ENCODE measurements around the gene CSGALNACT2.
"Not testable (repeated sequence)": the region's sequence is repeated elsewhere in the genome, so short reads cannot be mapped to it uniquely, and the experiment has no call there.

CSGALNACT2 gene

DNA sequence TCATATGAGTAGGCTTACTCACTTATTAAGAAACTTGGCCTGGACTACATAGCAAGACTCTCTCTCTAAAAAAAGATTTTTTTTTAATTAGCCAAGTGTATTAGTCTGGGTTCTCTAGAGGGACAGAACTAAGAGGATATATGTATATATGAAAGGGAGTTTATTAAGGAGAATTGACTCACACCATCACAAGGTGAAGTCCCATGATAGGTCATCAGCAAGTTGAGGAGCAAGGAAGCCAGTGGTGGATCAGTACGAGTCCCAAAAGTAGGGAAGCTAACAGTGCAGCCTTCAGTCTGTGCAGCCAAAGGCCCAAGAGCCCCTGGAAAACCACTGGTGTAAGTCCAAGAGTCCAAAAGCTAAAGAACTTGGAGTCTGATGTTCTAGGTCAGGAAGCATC, 7.7 kb downstream of the CSGALNACT2 start:
- FAIRE-seq = not testable (repeated sequence)

DNA sequence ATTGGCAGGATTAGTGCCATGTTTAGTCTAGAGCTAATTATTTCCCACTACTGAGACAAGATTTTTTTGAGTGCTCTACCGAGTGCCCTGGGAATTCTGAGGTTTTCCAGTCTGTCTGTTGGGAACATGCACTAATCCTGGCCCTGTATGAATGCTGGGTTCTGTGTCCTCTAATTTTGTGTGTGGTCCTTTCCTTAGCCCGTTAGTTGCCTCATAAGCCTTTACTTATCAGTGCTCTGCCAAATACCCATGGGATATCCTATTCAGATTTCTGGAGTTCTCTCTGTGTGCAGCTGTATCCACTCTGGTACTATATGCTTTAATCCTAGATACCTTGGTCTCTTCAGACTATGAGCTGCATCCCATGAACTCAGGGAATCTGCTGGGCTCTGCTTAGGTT, 13.1 kb downstream of the CSGALNACT2 start:
- FAIRE-seq = no peak

DNA sequence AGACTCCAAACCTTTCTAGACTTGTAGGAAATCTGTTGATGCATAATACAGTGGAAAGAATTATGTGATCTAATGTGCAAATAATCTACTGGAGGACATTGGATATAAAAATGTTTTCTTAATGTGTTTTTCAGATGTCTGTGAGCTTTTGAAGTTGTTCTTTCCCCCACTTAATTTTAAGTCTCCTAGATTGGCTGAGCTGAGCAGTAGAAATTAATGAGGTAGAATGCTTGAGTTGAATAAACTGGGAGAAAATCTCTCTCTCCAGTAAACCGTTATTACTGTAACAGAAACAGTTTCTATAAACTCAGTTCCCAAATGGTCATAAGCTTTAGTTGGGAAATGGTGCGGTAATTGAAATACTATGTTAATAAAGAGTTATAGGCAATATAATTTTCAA, 15.7 kb downstream of the CSGALNACT2 start:
- no peak for FAIRE-seq

DNA sequence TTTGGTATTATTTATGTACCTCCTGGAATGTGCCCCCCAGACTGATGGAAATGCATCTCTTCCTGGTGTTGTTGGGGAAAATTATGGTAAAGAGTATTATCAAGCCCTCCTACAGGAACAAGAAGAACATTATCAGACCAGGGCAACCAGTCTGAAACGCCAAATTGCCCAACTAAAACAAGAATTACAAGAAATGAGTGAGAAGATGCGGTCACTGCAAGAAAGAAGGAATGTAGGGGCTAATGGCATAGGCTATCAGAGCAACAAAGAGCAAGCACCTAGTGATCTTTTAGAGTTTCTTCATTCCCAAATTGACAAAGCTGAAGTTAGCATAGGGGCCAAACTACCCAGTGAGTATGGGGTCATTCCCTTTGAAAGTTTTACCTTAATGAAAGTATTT, 17.0 kb downstream of the CSGALNACT2 start:
- FAIRE-seq = no peak

DNA sequence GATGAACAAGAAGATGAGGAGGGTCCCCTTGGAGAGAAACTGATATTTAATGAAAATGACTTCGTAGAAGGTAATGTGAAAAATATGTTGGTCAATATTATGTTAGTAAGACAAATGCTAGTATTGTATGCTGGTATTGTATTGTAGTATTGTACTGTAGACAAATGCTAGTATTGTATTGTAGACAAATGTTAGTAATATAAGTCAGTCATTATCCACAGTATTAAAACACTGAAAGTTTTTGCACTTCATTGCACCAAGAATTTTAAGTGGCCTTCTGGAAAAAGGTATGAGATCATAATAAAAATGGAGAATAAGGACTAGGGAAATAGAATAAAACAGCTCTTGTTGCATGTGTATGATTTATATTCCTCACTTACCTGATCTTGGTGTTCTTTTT, 17.5 kb downstream of the CSGALNACT2 start:
- no peak for FAIRE-seq

DNA sequence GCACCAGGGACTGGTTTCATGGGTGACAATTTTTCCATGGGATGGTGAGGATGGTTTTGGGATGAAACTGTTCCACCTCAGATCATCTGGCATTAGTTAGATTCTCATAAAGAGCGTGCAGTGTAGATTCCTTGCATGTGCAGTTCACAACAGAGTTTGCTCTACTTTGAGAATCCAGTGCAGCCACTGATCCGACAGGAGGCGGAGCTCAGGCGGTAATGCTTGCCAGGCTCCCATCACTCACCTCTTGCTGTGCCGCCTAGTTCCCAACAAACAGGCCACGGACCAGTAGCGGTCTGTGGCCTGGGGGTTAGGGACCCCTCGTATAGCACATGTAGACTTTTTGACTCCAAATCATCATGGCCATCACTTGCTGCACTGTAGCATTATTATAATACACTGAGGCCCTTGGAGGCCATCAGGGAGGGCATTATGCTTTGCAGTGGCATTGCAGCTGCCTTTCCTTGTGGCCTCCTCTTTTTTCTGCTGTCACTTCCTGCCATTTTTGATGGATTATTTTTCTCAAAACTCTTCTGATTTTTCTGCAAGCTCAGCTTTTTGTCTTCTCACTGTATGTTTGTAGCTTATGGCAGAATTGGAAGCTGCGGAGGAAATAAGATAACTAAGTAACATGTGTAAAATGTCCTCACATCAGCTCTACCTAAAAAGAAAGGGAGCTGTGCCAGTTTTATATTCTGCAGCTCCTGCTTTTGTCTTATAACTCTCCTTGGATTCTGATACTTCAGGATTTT, 18.5 kb downstream of the CSGALNACT2 start:
- FAIRE-seq = no peak

DNA sequence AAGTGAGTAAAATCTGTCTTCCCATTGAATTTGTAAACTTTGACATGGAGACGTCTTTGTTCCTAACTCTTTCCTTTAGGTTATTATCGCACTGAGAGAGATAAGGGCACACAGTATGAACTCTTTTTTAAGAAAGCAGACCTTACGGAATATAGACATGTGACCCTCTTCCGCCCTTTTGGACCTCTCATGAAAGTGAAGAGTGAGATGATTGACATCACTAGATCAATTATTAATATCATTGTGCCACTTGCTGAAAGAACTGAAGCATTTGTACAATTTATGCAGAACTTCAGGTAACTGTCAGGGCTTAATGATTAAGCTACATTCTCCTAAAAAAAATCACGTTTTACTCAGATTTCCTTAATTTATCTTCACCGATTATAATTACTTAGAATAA, 20.4 kb downstream of the CSGALNACT2 start:
- no peak for FAIRE-seq

DNA sequence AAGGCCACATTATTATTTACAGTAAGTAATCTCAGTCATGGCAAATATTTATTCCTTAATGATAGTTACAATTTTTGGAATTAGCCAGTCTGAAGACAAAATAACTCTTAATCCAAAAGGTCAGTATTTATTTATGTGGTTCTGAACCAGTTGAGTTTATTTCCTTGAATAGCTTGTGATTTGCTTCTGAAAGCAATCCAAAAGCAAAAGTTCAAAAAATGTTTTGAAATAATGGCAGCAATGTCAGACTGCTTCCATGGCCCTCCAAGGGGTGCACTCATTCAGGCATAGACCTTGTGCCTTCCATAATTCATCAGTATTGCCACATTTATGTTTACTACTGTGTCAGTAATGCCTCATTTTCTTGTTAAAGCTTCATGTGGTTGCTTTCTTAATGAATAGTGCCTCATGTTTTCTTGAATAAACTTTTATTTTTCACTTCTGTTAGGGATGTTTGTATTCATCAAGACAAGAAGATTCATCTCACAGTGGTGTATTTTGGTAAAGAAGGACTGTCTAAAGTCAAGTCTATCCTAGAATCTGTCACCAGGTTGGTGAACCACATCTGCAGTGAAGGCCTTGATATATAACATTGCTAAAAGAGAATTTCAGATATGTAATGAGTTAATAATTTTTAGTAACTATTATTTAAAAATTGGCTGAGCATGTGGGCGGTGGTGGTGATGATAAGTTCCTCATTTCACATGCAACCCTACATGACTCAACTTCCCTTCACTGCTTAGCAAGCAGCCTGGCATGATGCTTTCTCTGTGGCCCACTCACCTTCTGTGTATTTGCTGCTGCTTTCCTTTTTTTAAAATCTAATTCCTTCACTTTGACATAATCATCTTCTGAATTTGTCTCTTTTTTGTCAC, 22.0 kb downstream of the CSGALNACT2 start:
- no peak for FAIRE-seq

DNA sequence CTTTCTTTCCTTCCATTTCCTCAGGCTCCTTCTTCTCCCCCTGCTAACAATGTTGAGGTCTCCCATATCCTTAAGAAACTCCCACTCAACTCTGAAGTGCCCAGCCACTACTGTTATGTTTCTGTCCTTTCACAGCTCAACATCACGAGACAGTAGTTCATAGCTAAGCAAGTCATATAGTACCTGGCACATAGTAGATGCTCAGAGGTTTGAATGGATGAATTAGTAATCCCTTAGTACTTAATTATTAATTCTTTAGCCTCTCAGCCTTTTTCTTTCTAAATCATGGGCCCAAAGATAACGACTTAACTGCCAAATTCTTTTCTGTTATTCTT, 22.6 kb downstream of the CSGALNACT2 start:
- no peak for FAIRE-seq

DNA sequence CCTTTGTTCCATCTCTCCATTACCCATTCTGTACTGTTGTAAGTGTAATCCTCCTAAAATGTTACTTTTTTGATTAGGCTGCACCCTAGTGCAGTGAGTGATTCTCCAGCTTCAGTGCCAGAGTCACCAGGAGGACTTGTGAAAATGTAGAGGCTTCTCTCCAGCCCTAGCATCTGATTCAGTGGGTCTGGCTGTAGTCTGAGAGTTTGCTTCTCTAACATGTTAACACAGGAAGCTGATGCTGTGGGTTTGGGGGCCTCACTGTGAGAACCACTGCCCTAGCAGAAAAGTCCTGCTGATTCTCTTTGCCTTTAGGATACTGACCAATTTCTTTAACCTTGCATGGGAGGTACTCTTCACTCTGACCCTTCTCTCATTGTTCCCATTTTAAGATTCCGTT, 24.4 kb downstream of the CSGALNACT2 start:
- FAIRE-seq = no peak

DNA sequence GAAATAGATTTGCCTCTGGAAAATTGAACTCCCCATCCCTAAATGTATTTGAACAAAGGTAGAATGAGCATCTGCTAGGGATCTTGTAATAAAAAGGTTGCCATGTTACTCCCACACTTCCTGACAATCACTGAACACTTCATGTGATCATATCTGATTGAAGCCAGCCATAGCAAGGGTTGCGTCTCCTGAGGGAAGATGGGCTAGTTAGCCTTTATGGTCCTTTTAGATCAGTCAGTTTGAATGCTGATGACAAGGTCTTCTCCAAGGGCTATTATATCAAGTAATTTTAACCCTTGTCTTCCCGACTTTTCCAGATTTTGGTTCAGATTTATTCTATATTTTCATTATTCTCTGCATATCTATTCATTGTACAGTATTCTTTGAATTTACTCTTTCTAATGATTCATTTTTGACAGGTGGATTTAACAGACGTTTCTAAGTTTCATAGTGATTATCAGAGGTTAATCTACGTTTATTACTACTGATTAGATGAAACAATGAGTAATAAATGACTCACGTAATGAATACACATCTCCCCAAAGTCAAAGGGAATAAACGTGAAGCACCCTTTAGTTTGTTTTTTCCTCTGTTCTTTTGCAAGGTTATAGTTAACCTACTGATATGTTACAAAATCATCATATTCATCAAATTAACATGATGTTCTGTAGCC, 28.1 kb downstream of the CSGALNACT2 start:
- FAIRE-seq = no peak

DNA sequence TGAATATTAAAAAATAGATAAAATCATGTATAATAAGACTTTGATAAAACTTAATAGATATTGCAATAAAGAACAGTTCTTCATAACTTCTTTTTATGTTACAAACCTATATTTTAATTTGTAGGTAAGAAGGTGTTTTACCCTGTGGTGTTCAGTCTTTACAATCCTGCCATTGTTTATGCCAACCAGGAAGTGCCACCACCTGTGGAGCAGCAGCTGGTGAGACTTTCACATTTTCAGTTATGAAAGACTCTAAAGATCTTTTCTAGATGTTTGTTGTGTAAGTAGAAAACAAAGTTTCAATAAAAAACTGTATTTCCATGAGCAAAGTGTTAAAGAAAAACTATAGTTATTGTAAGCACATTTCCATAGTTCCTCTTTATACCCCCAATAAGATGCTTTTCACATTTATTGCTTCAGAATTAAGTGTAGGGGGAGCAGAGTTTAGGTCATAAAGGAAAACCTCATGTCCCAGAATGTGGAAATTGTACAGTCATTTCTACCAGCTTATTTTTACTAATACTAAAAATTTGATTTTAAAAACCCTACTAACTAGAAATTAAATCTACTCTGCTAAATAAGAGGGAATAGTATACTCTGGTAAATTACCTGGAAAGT, 28.7 kb downstream of the CSGALNACT2 start:
- peak; percentile 73 for FAIRE-seq

DNA sequence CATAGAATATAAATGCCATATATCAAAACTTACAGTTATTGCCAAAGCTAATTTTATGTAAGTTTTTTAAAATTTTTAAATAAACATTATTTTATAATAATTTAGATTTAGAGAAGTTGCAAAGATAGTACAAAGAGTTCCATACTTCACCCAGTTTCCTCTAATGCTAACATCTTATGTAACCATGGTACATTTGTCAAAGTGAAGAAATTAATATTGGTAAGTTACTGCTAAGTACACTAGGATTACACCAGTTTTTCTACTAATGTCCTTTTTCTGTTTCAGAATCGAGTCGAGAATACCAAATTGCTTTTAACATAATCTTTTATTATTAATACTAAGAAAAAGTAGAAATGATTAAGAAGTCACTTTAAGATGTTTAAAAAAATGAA, 29.2 kb downstream of the CSGALNACT2 start:
- FAIRE-seq = peak; percentile 63

DNA sequence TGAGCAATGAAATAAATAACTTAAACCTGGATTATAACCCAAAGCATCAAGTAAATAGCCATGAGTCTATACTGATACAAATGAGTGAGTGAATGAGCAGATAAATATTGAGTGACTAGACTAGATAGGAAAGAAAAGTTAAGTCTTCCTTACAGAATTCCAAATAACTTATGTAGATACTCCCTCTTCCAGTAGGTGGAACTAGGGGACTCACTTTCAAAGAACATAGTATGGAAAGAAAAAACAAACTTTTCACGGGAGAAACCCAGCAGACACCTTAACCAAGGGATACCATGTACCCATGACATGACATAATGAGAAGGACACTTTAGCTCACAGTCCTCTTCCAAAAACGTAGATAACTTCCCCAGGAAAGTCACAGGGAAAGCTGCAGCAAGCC, 32.2 kb downstream of the CSGALNACT2 start:
- FAIRE-seq = peak; percentile 37

DNA sequence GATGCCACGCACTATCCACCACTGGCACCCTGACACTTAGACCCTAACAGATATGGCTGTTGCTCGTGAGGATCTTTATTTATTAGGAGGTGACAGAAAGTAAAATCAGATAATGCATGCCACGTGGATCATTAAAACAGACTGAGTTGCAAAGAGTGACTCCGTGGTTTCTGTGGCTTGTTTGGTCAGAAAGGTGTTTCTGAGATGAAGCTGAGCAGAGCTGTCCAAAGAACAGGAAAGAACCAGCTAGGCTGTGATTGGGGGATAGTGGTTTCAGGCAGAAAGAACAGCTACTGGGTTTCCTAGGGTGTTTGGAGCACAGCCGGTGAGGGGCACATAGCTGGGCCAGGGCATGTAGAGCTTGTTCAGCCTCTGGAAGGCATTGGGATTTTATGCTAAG, 34.4 kb downstream of the CSGALNACT2 start:
- no peak for FAIRE-seq

DNA sequence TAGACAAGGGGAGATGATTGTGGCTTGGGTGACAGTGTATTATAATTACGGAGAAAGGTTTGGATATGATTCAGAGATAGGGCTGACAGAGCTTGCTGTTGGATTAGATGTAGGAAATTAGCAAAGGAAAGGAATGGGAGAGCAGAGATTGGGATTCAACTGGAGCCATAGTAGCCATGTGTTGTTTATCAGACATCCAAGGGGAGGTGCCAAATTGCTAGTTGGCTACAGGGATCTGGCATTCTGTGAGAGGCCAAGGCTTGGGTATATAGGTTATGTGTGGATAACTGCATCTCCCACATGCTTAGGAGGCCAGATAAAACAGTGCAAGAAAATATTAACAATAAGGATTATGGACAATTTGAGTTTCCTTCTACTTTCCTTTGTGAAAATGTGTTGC, 34.9 kb downstream of the CSGALNACT2 start:
- FAIRE-seq = no peak

DNA sequence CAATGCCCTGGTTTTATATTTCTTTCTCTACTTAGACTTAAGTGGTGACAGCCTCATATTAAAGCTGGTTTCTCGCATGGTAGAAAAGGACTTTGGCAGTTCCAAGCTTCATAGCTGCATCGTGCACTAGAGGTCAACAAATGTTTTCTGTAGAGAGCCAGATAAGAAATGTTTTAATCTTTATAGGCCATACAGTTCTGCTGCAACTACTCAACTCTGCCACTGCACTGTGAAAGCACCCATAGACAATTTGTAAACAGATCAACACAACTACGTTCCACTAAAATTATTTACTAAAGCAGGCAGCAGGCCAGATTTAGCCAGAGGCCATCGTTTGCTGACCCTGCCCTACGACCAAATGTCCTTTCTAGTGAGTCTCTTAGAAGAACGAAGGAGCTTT, 36.7 kb downstream of the CSGALNACT2 start:
- FAIRE-seq = no peak

DNA sequence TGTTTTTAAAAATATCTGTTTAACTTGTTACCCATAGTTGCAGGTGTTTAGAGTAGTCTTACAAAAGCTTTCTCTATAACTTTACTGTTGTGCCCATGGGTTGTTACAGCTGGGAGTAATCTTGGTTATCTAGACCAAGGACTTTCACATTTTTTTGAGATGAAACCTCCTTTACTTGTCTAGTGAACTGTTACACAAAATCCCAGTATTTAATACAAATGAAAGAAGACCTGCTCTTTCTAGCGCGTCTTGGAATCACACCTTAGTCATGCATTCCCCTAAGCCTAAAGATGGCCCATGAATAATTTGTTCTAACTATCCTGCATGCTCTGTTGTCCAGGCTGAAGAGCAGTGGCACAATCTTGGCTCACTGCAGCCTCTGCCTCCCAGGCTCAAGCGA, 38.0 kb downstream of the CSGALNACT2 start:
- FAIRE-seq = no peak

DNA sequence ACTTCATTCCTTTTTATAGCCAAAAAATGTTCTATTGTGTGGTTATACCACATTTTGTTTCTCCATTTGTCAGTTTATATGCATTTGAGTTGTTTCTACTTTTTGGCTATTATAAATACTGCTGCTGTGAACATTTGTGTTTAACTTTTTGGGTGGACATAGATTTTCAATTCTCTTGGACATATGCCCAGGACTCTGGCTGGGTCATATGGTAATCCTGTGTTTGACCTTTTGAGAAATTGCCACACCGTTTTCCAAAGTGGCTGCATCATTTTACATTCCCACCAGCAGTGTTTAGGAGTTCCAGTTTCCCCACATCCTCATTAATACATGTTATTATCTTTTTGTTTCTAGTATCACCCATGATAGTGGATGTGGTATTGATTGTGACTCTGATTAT, 39.4 kb downstream of the CSGALNACT2 start:
- no peak for FAIRE-seq

DNA sequence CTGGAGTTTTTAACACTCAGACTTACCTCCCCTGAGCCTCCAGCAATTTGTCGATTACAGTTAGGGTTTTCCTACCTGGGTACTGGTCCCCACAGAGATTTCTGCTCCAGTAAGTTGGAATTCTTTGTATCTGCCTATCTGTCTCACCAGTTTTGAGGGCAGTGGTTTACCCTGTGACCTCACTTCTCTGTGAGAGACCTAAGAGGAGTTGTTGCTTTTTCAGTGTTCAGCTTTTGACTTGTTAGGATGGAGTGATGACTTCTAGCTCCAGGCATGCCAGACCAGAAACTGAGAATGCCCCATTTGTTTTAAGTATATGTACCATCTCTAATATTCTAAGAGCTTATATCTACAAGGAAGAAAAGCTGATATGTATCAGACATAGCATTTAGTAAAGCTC, 42.9 kb downstream of the CSGALNACT2 start:
- FAIRE-seq = no peak

DNA sequence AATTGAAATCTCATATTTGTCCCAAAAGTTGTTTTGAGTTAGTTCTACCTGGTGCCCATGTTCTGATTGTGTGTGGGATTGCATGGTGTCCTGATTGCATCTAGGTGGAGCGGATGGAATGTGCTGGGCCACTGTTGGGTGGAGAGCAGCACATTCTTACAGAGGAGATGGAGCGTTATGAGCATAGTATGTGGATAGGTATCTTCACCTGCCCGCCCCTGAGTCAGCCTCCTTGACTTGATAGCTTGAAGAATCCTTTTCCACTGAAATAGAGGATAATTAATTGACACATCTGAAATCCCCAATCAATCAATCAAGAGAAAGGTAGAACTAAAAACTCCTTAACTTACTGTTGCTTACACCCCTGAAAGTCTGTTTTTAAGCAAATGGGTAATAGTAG, 45.5 kb downstream of the CSGALNACT2 start:
- FAIRE-seq = not testable (repeated sequence)

DNA sequence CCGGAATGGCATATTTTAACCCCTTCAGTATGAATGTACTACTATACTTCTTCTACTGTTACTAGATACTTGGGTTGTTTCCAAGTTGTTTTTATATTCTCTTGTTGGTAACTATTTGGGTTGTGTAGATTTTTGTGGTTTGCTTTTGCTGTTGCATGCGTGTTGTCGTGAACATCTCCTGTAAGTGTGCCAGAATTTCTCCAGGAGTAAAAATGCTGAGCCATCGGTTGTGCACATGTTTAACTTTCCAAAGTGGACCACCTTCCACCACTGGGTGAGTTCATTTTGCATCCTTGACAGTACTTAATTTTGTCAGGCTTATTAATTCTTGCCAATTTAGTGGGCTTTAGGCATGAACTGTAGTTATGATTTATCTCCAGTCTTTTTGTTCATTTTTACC, 47.9 kb downstream of the CSGALNACT2 start:
- no peak for FAIRE-seq

DNA sequence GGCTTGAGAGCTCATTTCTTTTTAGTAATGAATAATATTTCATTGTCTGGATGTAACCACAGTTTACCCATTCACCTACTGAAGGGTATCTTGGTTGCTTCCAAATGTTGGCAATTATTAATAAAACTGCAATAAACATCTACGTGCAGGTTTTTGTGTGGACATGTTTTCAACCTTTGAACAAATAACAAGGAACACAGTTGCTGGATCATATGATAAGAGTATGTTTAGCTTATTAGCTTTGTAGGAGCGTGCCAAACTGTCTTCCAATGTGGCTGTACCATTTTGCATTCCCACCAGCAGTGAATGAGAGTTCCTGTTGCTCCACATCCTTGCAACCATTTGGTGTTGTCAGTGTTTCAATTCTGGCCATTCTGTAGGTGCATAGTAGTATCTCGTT, 49.0 kb downstream of the CSGALNACT2 start:
- no peak for FAIRE-seq

DNA sequence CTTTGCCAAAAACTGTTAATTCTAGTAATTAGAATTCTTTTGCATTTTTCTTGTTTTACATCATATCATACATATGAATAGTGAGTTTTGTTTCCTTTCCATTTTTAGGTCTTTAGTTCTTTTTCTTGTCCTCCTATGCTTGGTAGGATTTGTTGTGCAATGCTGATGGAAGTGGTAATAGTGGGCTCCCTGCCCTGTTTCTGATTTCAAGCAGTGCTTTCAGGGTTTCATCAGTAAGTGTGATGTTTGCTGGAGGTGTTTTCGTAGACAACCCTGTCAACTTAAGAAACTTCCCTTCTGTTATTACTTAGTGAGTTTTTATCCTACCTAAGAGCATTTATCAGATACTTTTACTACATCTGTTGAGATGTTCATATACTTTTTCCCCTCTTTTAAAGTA, 50.5 kb downstream of the CSGALNACT2 start:
- FAIRE-seq = no peak
